IPS-18a (cell line): Measurements from ENCODE around the gene MROH2A.

Experiments used
- H3K27ac ChIP-seq: one replicate; pipeline ENCODE4 v1.5.1; 2013; ENCODE audit warnings: low read length
- H3K27me3 ChIP-seq: one replicate; pipeline ENCODE4 v1.6.1; 2013; ENCODE audit warnings: mild to moderate bottlenecking, low read length; ENCODE audit not compliant: control insufficient read depth, insufficient read depth
- H3K36me3 ChIP-seq: one replicate; pipeline ENCODE4 v1.6.1; 2013; ENCODE audit warnings: low read depth, low read length; ENCODE audit not compliant: control insufficient read depth
- H3K4me1 ChIP-seq: one replicate; pipeline ENCODE4 v1.6.1; 2013; ENCODE audit warnings: low read depth, low read length; ENCODE audit not compliant: control insufficient read depth
- H3K4me3 ChIP-seq: one replicate; pipeline ENCODE4 v1.5.1; 2013; ENCODE audit warnings: low read length
- H3K9ac ChIP-seq: one replicate; pipeline ENCODE4 v1.6.1; 2013; ENCODE audit warnings: mild to moderate bottlenecking, low read length, moderate library complexity
- H3K9me3 ChIP-seq: one replicate; pipeline ENCODE4 v1.6.1; 2013; ENCODE audit warnings: low read depth, low read length; ENCODE audit not compliant: control insufficient read depth

MROH2A gene

GRCh38 chr2:233807215-233807865 is 29.2 kb downstream of the MROH2A start:
- Histone ChIP-seq H3K4me3 (no peak overlapping the region), H3K9me3 (no peaks in the 10 kb centered on the region), H3K36me3 (no peaks in the 10 kb centered on the region), H3K4me1 (no peaks in the 10 kb centered on the region), H3K9ac (no peak overlapping the region), H3K27me3 (no peaks in the 10 kb centered on the region), H3K27ac (no peak overlapping the region)

- no peak overlapping the region for H3K9ac ChIP-seq
These were observed 30.1 kb downstream of the MROH2A start for GRCh38 chr2:233807966-233808935.

GRCh38 chr2:233810385-233810784 is 32.3 kb downstream of the MROH2A start:
- Histone ChIP-seq H3K9me3 (no peaks in the 10 kb centered on the region), H3K9ac (no peak overlapping the region), H3K27ac (no peak overlapping the region), H3K4me1 (no peaks in the 10 kb centered on the region), H3K36me3 (no peaks in the 10 kb centered on the region), H3K4me3 (no peak overlapping the region), H3K27me3 (no peaks in the 10 kb centered on the region)

More at GRCh38 chr2:233807966-233808935, 30.1 kb downstream of the MROH2A start:
- Histone ChIP-seq H3K4me3 (no peak overlapping the region), H3K9me3 (no peaks in the 10 kb centered on the region), H3K27ac (no peak overlapping the region), H3K27me3 (no peaks in the 10 kb centered on the region), H3K4me1 (no peaks in the 10 kb centered on the region), H3K36me3 (no peaks in the 10 kb centered on the region)

GRCh38 chr2:233811087-233811486 is 33.0 kb downstream of the MROH2A start:
- Histone ChIP-seq H3K4me3 (no peak overlapping the region), H3K4me1 (no peaks in the 10 kb centered on the region), H3K27ac (no peak overlapping the region), H3K36me3 (no peaks in the 10 kb centered on the region), H3K9ac (no peak overlapping the region), H3K27me3 (no peaks in the 10 kb centered on the region), H3K9me3 (no peaks in the 10 kb centered on the region)

- no peaks in the 10 kb centered on the region for H3K27me3 ChIP-seq
- H3K9ac ChIP-seq, result no peak overlapping the region
- no peaks in the 10 kb centered on the region for H3K36me3 ChIP-seq
- no peaks in the 10 kb centered on the region for H3K4me1 ChIP-seq
- H3K4me3 ChIP-seq, result no peak overlapping the region
- H3K9me3 ChIP-seq, result no peaks in the 10 kb centered on the region
- H3K27ac ChIP-seq, result no peak overlapping the region
These were observed 33.6 kb downstream of the MROH2A start for GRCh38 chr2:233811732-233812131.

- no peaks in the 10 kb centered on the region for H3K9me3 ChIP-seq
- no peaks in the 10 kb centered on the region for H3K36me3 ChIP-seq
- no peak overlapping the region for H3K9ac ChIP-seq
- H3K4me1 ChIP-seq, result no peaks in the 10 kb centered on the region
- H3K27ac ChIP-seq, result no peak overlapping the region
- H3K27me3 ChIP-seq, result no peaks in the 10 kb centered on the region
- H3K4me3 ChIP-seq, result no peak overlapping the region
These were observed 35.3 kb downstream of the MROH2A start for GRCh38 chr2:233813236-233814055.

- H3K9ac ChIP-seq, result no peak overlapping the region
- no peak overlapping the region for H3K27ac ChIP-seq
- H3K36me3 ChIP-seq, result no peaks in the 10 kb centered on the region
- H3K9me3 ChIP-seq, result no peaks in the 10 kb centered on the region
- no peak overlapping the region for H3K4me3 ChIP-seq
- H3K27me3 ChIP-seq, result no peaks in the 10 kb centered on the region
- no peaks in the 10 kb centered on the region for H3K4me1 ChIP-seq
These were observed 36.1 kb downstream of the MROH2A start for GRCh38 chr2:233814056-233814835.

GRCh38 chr2:233815861-233816260 is 37.7 kb downstream of the MROH2A start:
- Histone ChIP-seq H3K9ac (no peak overlapping the region), H3K27me3 (no peaks in the 10 kb centered on the region), H3K36me3 (no peaks in the 10 kb centered on the region), H3K4me1 (no peaks in the 10 kb centered on the region), H3K4me3 (no peak overlapping the region), H3K27ac (no peak overlapping the region), H3K9me3 (no peaks in the 10 kb centered on the region)

- H3K27ac ChIP-seq, result no peak overlapping the region
- H3K9me3 ChIP-seq, result no peaks in the 10 kb centered on the region
- H3K4me1 ChIP-seq, result no peaks in the 10 kb centered on the region
- no peaks in the 10 kb centered on the region for H3K27me3 ChIP-seq
- H3K9ac ChIP-seq, result no peak overlapping the region
- no peak overlapping the region for H3K4me3 ChIP-seq
- no peaks in the 10 kb centered on the region for H3K36me3 ChIP-seq
These were observed 38.2 kb downstream of the MROH2A start for GRCh38 chr2:233816334-233816733.

GRCh38 chr2:233816771-233817170 is 38.6 kb downstream of the MROH2A start:
- Histone ChIP-seq H3K4me3 (no peak overlapping the region), H3K9ac (no peak overlapping the region), H3K9me3 (no peaks in the 10 kb centered on the region), H3K4me1 (no peaks in the 10 kb centered on the region), H3K27ac (no peak overlapping the region), H3K36me3 (no peaks in the 10 kb centered on the region), H3K27me3 (no peaks in the 10 kb centered on the region)
